WTC11 (cell line): ENCODE data around the gene COX4I1. TPM values are rescaled to one million over a fixed set of nuclear protein-coding genes. Genes with fewer than 3 reads are reported as not detected.

Source experiments
- total RNA-seq: library from RNA; stranded (reverse); gene quantifications from 3 replicates; pipeline ENCODE4 v1.2.3, GENCODE V29; 2021

COX4I1 gene
- total RNA-seq, 1 experiment from 2014 or later: 618 TPM

Other genes starting within 250 kb of the COX4I1 start
- gene GSE1, start 186.4 kb upstream of the COX4I1 start, total RNA-seq: 91.0 to 124 TPM (median 93.8 TPM) in 3 replicates
- gene GINS2, start 110.7 kb upstream of the COX4I1 start, total RNA-seq: 35.5 to 38.4 TPM (median 38.0 TPM) in 3 replicates
- 6.3 to 8.3 TPM (median 7.9 TPM) in 3 replicates for gene C16orf74, start 48.6 kb upstream of the COX4I1 start, total RNA-seq
- 48.0 to 55.2 TPM (median 52.7 TPM) in 3 replicates for gene EMC8, start 151 bp upstream of the COX4I1 start, total RNA-seq
- 1.1 to 1.7 TPM (median 1.3 TPM) in 3 replicates for gene IRF8, start 99.5 kb downstream of the COX4I1 start, total RNA-seq